Stimulated activated CD8-positive, alpha-beta memory T cell treated with anti-CD3 and anti-CD28 coated beads, Interleukin-15, amount 100 ng/mL, for 4 hours (primary cell): ENCODE data around the gene EIF5AL1.
"Not testable (repeated sequence)": the region's sequence is repeated elsewhere in the genome, so short reads cannot be mapped to it uniquely, and the experiment has no call there.

Experiments
- DNase-seq, 2 donors: peaks; one replicate each; pipeline ENCODE4 v3.0.0-alpha.2; 2020; ENCODE audit warnings: low read depth in 2 of 2

The EIF5AL1 gene

DNA sequence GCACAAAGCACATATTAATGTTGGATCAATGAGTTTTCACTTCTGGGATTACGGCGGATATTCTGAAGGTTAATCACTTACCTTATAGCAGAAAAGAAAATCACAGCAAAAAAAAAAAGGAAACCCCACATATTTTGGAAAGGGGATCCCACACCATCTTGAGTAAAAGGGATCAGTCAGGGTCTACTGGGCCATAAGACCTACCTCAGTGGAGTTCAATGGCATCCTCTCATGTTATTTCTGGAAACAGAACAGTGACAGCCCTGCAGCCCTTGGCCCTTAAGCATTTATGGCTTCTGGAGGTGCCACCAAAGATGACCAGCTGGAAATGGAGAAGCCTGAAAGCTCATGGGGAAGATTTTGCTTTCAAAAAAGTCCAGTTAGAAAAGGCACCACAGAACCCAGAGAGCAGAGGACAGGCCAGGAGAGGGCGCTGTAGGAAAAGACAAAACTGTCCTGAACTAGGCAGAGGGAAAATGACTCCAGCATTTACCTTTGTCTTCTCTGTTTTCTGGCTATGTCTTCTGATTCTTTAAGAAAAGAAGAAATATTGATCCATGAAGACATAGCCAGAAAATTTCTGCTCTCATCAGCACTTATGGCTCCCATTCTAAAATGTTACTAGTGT is 2.9 kb upstream of the EIF5AL1 start:
- DNase-seq, result not testable (repeated sequence)

DNA sequence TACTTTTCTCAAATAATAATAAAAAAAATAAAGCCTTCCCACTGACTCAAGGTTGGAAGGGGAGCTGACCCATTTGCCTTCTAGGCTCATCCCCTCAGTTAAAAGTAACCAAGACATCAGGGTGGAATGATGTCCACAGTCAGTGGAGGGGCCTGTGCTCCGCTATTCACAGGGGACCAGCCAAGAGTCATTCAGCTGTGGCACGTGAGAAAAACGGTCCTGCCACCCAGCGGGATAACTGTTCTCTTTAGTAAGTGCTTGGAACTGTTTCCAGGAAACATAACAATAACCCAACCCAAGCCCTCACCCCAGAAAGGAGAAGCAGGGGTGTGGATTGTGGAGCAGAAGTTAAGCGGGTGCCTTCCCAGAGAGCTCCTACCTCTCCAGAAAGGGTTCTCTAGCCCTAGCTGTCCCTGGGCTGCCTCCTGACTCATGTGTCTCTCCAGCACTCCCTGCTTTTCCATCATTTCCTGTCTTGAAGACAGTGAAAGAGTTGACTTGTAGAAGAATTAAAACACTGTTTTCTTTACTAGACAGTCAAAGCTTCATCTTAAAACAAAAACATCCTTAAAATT is 2.3 kb upstream of the EIF5AL1 start:
- not testable (repeated sequence) for DNase-seq

DNA sequence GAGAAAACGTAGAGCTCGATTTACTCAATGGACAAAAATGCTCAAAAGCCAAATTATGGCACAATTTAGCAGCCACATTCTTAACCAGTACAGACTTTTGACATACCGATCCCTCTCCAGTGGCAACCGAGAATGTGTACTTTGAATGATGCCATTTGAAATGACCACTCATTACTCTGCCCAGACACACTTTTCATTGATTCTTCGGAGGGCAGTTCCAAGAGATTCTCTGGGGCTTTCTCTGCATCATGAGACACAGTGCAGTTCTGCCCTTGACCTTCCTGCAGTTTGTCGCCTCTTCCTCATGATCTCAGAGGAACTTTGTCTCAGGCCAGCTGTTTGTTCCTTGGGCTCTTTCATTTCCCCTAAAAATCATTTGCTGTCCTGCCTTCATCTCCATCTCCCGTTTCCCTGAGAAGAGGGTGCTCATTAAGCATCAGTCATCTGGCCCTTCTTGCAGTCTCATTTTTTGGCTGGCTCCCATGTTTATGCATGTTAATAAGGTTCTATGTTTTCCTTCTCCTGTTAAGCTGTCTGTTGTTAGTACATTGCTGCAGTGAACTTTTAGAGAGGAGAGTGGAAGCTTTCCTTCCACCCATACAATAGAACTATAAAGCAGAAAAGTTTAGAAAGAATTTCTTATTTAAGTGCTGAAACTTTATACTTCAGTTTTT is 4.3 kb downstream of the EIF5AL1 start:
- DNase-seq, result not testable (repeated sequence)

DNA sequence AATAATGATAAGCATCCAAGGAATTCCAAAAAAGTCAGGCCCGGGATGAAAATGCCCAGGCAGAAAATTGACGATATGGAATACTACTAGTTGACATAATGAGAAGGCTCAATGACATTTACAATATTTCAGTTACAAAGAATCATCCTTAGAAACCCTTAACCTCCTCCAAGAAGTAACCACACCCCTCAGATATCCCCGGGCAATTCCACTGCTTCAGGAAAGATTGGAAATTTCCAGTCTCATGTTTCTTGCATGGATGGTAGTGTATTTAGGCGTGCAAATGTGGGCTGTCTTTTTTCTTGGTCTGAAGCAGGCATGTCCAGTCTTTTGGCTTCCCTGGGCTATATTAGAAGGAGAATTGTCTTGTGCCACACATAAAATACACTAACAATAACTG is 5.2 kb downstream of the EIF5AL1 start:
- DNase-seq, result not testable (repeated sequence)

DNA sequence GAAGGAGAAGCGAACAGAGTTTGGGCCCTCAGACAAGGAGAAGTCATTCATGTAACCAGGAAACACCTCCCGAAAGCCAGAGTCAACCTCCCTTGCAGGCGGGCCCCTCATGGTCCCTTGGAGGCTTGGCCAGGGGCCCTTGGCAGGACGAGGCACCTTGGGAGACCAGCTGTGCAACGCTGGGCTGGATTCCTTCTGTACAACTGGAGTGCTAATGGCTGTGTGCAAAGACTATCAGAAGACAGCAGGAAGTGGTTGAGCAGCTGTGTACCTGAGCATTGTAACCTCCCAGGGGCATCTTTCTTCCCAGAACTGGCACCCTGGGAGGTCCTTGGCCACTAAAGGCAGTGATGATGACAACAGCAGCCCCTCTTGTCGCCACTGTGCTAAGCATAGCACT is 9.4 kb downstream of the EIF5AL1 start:
- DNase-seq, result not testable (repeated sequence)

DNA sequence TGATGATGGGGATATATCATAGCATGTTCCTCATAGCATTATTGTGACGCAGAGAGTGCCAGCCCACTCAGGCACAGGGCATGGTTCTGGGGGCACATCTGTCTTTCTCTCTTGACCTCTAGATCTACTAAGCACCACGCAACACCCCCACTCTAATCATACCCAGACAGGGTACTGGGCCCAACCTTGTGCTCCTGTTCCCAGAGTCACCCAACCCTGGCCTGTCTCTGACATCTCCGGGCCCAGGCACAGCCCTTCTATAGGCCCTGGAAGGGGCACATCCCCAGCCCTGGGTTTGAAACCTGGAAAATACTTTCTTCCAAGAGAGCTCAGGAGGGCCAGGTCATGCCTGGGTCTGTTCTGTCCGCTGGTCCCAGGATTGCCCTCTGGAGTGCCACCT is 10.1 kb downstream of the EIF5AL1 start:
- not testable (repeated sequence) for DNase-seq

DNA sequence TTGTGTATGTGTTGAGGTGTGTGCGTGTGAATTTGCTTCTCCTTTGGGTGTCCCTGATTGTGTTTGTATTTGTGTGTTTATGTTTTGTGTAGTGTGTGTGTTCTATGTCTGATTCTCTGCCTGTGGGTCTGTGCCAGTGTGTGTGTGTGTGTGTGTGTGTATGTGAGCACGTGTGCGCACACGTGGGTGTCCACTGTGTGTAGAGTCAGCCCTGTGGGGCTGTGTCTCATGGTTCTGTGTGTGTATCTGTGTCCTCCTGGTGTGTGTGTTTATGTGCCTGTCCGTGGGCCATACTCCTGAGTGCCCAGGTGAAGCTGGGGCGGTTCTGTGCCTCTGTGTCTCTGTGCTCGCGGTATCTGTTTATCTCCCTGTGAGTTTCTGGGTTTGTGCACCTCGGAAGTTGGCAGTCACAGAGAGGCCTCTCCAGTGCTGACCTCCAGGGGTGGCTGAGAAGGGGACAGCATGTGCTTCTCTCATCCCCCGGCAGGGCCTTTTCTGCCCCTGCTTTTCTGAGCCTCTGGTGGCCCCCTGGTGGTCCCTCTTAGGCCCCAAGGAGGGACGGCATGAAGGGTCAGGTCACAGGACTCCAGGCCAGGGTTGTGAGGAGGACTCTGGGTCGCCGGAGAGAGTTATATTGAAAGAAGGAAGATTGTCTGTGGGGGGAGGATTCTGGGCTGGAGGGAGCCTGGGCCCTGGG is 11.0 kb downstream of the EIF5AL1 start:
- DNase-seq, result not testable (repeated sequence)

DNA sequence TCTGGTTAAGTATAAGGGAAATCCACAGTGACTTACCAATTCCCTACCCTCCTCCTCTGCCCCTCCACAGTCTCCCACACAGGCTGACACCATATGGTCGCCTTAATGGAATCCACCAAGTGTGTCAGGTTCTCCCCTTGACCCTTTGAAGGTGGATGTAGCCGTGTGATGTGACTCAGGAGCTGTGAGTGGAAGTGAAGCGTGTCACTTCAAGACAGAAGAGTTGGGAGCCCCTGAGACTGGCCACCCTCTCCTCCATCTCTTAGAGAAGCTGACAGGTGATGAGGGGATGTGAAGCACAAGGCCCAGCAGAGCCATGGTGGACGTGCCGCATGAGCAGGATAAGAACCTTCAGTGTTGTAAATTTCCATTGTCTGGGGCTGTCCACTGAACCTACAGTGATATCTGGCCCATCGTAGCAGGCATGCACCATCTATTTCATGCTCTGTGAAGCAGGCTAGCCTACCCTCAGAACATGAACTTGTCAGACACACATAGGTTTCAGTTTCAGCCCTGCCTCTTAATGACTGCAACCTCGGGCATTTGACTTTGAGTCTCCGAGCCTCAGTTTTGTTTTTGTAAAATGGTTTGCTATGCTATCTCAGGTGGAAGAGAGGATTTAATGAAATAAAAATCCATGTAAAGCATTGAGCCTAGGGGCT is 12.8 kb downstream of the EIF5AL1 start:
- DNase-seq, result not testable (repeated sequence)

DNA sequence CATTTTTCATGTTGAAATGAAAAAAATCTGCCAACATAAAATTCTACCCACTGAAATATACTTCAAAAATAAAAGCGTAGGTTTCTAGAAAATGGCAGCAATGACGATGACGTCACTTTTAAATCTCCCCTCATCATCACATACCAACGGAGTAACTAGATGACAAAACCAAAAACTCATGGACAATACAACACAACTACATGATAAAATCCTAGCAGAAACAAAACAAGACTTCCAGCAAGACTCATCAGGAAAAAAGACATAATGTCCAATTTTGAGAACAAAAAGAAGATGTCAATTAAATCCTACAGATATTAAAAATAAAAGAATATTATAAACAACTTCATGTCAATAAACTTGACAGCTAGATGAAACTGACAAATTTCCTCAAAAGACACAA is 15.9 kb downstream of the EIF5AL1 start:
- DNase-seq, result not testable (repeated sequence)

DNA sequence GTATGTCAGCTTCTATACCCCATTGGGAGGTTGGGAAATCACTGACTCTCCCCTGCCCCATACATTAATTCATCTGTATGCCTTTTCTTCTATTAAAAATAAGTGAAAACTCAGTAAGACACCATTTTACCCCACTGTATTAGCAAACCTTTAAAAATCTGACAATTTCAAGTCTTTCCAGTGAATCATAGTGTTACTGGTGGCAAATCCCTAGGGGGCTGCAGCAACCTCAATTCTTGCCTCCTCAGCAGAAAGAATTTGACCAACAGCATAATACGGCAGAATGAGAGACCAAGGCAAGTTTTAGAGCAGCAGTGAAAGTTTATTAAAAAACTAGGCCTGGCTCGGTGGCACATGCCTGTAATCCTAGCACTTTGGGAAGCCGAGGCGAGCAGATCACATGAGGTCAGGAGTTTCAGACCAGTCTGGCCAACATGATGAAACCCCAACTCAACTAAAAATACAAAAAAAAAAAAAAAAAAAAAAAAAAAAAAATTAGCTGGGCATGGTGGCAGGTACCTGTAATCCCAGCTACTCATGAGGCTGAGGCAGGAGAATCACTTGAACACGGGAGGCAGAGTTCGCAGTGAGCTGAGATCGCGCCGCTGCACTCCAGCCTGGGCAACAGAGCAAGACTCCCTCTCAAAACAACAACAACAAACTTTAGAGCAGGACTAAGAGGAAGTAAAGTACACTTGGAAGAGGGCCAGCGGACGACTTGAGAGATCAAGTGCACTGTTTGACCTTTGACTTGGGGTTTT is 21.0 kb downstream of the EIF5AL1 start:
- DNase-seq, result not testable (repeated sequence)

DNA sequence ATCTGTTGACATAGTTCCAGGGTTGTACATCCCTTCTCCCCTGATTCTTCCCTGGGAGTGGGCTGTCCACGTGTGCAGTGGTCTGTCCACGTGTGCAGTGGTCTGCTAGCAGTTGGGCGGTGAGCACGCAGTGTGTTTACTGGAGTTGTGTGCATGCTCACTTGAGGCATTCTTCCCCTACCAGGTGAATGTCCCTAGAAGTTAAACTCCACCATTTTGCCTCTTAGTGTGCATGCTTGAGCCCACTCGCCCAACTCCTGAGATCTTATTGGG is 21.5 kb downstream of the EIF5AL1 start:
- DNase-seq, result not testable (repeated sequence)

DNA sequence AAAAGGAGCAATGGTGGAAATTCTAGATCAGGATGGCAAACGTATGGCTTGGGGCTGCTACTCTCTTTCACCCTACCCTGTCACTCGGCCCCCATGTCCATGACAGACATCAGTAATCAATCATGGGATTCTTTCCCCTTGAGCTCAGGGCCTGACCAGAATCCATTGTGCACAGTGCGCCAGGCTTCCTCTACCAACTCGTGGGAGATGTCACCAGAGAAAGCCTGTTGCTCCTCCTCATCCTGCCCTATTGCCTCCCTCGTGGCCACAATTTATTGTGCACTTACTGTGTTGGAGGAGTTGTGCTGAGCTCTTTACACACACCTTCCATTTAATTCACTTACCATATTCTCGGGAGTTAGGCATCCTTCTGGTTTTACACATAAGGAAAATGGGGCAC is 26.0 kb downstream of the EIF5AL1 start:
- not testable (repeated sequence) for DNase-seq

DNA sequence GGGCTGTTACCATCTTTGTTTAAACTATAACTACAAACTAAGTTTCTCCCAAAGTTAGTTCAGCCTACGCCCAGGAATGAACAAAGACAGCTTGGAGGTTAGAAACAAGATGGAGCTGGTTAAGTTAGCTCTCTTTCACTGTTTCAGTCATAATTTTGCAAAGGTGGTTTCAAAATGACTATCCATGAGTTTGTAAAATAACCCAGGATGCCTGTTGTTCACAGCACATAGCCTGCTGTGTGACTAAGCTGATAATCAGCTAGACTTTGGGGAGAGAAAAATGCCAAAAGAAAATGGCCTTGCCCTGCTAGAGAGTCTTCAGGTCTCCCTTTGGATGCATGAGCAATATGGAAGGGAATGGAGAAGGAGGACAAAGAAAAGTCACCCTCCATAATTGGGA is 28.6 kb downstream of the EIF5AL1 start:
- DNase-seq, result not testable (repeated sequence)

DNA sequence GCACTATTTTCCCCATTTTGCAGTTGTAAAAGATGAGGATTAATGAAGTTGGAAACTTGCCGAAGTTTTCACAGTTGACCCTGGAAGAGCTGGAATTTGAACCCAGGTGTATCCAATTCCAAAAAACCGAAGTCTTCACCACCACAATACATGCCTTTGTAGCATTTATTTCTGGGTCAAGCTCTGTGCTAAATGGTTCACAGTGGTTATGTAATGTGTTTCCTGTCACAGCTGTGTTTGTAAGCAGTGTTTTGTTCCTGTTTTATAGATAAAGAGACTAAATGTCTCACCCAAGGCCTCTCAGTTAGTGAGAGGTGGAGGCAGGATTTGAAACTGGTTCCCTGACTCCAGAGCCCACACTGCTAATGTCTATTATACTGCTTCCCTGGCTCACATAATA is 30.3 kb downstream of the EIF5AL1 start:
- DNase-seq, result no peak

DNA sequence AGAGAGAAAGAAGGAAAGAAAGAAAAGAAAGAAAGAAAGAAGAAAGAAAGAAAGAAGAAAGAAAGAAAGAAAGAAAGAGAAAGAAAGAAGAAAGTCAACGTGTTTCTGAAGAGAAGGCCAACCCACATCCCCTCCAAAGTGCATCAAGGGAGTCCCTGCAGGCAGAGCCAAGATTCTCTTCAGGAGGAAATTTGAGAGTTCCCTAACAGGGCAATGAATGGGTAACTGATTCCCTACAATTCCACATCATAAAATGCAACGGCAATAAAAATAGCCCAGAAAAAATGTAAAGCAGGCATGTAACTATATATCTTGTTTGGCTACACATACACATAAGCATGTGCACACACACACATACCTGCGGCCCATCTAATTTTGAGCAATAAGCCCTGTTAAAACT is 32.1 kb downstream of the EIF5AL1 start:
- DNase-seq, result not testable (repeated sequence)

DNA sequence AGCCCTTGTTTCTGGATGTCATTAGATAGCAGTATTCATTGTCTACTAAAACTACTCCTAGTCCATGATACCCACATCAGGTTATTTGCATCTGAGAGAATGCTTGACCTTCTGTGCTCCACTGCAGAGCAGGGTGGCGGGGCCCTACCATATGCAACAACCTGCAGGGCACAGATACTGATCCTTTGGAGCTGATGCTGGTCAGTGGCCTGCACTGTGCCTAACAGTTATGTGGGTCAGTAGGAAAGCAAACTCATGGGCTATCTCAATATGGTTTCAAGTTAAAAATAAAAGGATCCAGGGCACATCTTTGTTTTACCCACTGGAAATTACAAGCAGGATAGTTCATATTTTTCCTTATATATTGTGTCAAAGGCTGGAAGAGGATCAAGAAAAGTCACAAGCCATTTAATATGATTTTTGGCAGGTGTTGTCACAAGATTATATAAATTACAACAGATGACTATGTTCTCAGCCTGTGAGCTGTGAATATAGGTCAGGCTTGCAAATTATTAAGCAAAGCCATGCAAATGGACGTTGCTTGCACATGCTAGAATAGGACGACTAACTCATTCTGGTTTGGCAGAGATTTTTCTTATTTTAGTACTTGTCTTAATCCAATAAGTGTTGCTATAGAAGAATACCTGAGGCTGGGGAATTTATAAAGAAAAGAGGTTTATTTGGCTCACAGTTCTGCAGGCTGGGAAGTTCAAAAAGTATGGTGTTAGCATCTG is 32.8 kb downstream of the EIF5AL1 start:
- DNase-seq, result not testable (repeated sequence)

DNA sequence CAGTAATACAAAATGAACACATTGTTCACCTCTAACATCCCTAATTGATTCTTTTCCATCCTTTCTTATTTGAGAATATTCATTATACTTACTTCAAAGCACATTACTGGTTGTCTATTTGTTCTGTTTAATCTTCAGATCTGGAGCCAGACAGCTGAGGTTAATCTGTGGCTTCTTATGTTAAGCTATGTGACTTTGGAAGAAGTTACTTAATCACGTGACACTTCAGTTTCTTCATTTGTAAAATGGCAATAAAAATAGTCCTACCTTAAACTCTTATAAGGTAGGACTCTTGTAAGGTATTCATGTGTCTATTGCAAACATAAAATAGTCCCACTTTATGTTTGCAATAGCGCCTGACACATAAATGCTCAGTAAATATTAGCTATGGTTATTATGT is 34.8 kb downstream of the EIF5AL1 start:
- DNase-seq, result not testable (repeated sequence)

DNA sequence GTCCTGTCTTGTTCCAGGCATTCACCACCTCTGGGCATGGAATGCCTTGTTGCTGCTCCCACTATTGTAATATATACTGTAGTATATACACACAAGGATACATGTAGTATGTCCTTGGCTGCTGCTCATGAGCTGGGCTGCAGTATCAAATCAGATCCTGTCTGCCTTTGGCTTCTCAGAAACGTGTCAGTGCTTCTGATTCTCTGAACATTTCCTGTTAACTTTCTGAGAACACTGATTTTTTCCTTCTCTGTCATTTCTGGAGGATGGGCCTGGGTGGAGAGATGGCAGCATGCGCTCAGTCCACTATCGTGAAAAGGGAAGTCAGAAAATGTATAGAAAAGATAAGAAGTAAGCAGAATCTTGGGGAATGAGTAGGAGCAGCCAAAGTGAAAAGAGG is 35.6 kb downstream of the EIF5AL1 start:
- DNase-seq, result no peak

DNA sequence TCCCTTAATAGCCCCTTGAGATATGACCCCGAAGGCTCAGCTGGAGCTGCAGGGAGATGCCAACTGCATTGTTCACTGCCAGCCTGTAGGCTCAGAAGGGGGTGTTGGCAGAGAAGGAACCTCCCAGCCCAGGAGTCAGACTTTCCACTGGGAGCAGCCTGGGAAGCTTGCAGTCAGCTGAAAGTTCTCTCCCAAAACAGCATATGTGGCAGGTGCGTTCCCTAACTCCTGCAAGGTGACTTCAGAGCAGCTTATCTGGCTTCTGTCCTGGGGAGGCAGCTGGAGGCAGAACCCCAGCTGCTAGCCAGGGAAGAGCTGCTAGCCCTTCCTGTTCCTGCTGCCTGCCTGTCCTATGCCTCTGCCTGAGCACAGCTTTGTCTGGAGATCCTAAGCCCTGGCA is 39.8 kb downstream of the EIF5AL1 start:
- DNase-seq, result no peak

DNA sequence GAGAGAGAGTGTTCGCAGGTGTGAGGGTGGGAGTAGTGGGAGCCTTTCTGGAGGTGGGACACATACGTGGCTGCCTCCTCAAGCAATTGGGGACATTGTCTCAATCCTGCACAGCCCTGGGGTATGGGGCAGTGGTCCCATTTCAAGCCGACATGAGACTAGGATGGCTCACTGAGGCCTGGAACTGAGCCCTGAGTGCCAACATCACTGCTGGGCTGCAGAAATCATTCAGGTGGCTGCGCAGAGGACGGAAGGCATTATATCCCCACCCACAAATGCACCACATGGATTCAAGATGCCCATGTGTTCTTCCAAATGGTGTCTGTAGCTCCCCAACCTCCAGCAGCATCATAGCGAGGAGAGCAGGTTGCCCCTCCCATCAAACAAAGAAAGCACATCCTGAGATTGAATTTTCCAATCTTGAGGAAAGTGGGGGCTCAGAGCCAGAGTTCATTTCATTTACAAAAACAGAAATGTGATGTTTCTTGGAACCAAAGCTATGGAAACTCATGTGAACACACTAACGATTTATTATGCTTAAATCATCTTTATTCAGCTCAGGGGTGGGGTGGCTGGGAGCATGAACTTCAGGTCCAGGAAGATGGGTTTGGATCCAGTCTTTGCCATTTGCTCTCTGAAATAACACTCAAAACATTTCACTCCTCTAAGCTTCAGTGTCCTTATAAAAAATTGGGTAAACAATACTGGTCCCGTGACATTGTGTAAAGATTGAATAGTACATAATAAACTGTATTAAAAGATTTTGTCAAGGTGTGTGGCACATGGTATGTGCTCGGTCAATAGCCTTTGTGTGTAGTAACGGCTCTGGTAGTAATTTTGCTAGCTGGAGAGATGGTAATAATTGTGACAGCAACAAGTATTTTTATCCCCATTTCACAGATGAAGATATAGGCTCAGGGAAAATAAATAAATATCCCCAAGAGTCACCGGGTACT is 43.3 kb downstream of the EIF5AL1 start:
- no peak for DNase-seq
